T-helper 1 cell (primary cell): ENCODE results near the gene DOP1B.
"Not testable (repeated sequence)": the region's sequence is repeated elsewhere in the genome, so short reads cannot be mapped to it uniquely, and the experiment has no call there.

ENCODE experiments used
- DNase-seq, 5 donors: peaks; one replicate each; pipeline ENCODE4 v3.0.0-alpha.2; 2012 to 2020

The DOP1B gene

GRCh38 chr21:36175771-36176565 lies 19.3 kb downstream of the DOP1B start:
- DNase-seq, result no peak

GRCh38 chr21:36178349-36178748 lies 21.7 kb downstream of the DOP1B start:
- DNase-seq, result no peak

- DNase-seq, result no peak
Measured at GRCh38 chr21:36179145-36179544, 22.5 kb downstream of the DOP1B start.

GRCh38 chr21:36180963-36181362 lies 24.3 kb downstream of the DOP1B start:
- DNase-seq, result no peak

GRCh38 chr21:36183144-36183795 lies 26.6 kb downstream of the DOP1B start:
- no peak for DNase-seq

GRCh38 chr21:36184545-36184944 lies 27.9 kb downstream of the DOP1B start:
- DNase-seq, result no peak

GRCh38 chr21:36185523-36185922 lies 28.9 kb downstream of the DOP1B start:
- DNase-seq, result no peak

- DNase-seq, result no peak
Measured at GRCh38 chr21:36186081-36186480, 29.5 kb downstream of the DOP1B start.

GRCh38 chr21:36186506-36187399 lies 30.1 kb downstream of the DOP1B start:
- no peak for DNase-seq

GRCh38 chr21:36188081-36188681 lies 31.6 kb downstream of the DOP1B start:
- DNase-seq, result no peak

GRCh38 chr21:36188937-36189336 lies 32.3 kb downstream of the DOP1B start:
- no peak for DNase-seq

GRCh38 chr21:36190736-36191135 lies 34.1 kb downstream of the DOP1B start:
- DNase-seq, result no peak

GRCh38 chr21:36193200-36193599 lies 36.6 kb downstream of the DOP1B start:
- DNase-seq, result no peak

- DNase-seq, result no peak
Measured at GRCh38 chr21:36194024-36194423, 37.4 kb downstream of the DOP1B start.

GRCh38 chr21:36195613-36196012 lies 39.0 kb downstream of the DOP1B start:
- no peak for DNase-seq

- DNase-seq, result no peak
Measured at GRCh38 chr21:36199021-36199420, 42.4 kb downstream of the DOP1B start.

- DNase-seq, result not testable (repeated sequence)
Measured at GRCh38 chr21:36199575-36199974, 43.0 kb downstream of the DOP1B start.

- no peak for DNase-seq
Measured at GRCh38 chr21:36200081-36200561, 43.5 kb downstream of the DOP1B start.

GRCh38 chr21:36202726-36203602 lies 46.3 kb downstream of the DOP1B start:
- no peak for DNase-seq

GRCh38 chr21:36203603-36203889 lies 46.9 kb downstream of the DOP1B start:
- DNase-seq, result peak in 1 of 5 donors; percentile 51

GRCh38 chr21:36204980-36205379 lies 48.4 kb downstream of the DOP1B start:
- DNase-seq, result no peak

GRCh38 chr21:36205962-36206361 lies 49.3 kb downstream of the DOP1B start:
- DNase-seq, result no peak
